Subcutaneous adipose tissue (tissue), 4 donors: ENCODE measurements around the gene SPPL2B. TPM values are rescaled to one million over a fixed set of nuclear protein-coding genes. Genes with fewer than 3 reads are reported as not detected.

Experiments
- CTCF ChIP-seq: fragments of 450-650 bp; IDR thresholded peaks from one replicate; pipeline ENCODE4 v1.5.1; 2016; ENCODE audit warnings: low read depth, mild to moderate bottlenecking, control low read depth, antibody characterized with exemption, moderate library complexity
- total RNA-seq, 4 donors: library from RNA; depleted of rRNA; stranded (reverse); fragments of >200 nt; gene quantifications; one replicate each; pipeline ENCODE4 v1.1.0, GENCODE V29; 2016

SPPL2B gene
- total RNA-seq, 4 donors from 2014 or later, result 8.7 to 50.3 (median 12.5) TPM

- TF ChIP-seq CTCF, result no peak
Observed at GRCh38 chr19:2326699-2327360, 1.7 kb upstream of the SPPL2B start.

- no peak for TF ChIP-seq CTCF
Observed at GRCh38 chr19:2327773-2328400, 597 bp upstream of the SPPL2B start.

- TF ChIP-seq CTCF, result no peak
Observed at GRCh38 chr19:2329149-2329478, 630 bp downstream of the SPPL2B start.

- TF ChIP-seq CTCF, result no peak
Observed at GRCh38 chr19:2329501-2329916, 1.0 kb downstream of the SPPL2B start.

- no peak for TF ChIP-seq CTCF
Observed at GRCh38 chr19:2330255-2330631, 1.8 kb downstream of the SPPL2B start.

GRCh38 chr19:2330632-2331284 is 2.3 kb downstream of the SPPL2B start:
- TF ChIP-seq CTCF, result no peak

- no peak for TF ChIP-seq CTCF
Observed at GRCh38 chr19:2331601-2332246, 3.2 kb downstream of the SPPL2B start.
